ENCODE results near the gene KIR3DL1.

KIR3DL1 gene

GRCh38 chr19:54875506-54875905 lies 59.2 kb downstream of the KIR3DL1 start:
- TF ChIP-seq CTCF (IDR thresholded peaks at IDR 0.05; ENCODE audit: low read length) (no peak), EZH2phosphoT487 (IDR thresholded peaks at IDR 0.05; ENCODE audit: low read length) (no peak), EZH2 (optimal IDR thresholded peaks at IDR 0.05; ENCODE audit: low read depth, low read length) (no peak)
- no peaks in the 10 kb centered on the region for H3K9me3 ChIP-seq (replicated peaks; ENCODE audit: insufficient read depth, low read length)
- DNase-seq = no peak

DNA sequence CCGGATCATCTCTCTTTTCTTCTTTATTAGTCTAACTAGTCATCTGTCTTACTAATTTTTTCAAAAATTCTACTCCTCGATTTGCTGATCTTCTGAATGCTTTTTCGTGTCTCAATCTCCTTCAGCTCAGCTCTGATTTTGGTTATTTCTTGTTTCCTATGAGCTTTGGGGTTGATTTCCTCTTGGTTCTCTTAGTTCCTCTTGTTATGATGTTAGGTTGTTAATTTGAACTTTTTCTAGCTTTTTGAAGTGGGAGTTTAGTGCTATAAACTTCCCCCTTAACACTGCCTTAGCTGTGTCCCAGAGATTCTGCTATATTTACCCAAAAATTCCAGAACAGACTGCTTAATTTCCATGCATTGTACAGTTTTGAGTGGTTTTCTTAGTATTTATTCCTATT lies 61.2 kb downstream of the KIR3DL1 start:
- Histone ChIP-seq H3K4me3 (ENCODE audit: low read length) (no peak overlapping the region), H3K36me3 (replicated peaks; ENCODE audit: insufficient read depth, low read length) (no peaks in the 10 kb centered on the region), H3K4me1 (ENCODE audit: low read length) (no peaks in the 10 kb centered on the region), H2AFZ (ENCODE audit: low read length) (no peak overlapping the region), H3K27me3 (replicated peaks; ENCODE audit: insufficient read depth, low read length) (peaks cover 81% of the 10 kb centered on the region), H3F3A (ENCODE audit: insufficient read depth, low read length) (no peaks in the 10 kb centered on the region), H3K9me3 (replicated peaks; ENCODE audit: insufficient read depth, low read length) (no peaks in the 10 kb centered on the region), H4K20me1 (ENCODE audit: insufficient read depth, low read length) (no peaks in the 10 kb centered on the region), H3K79me2 (ENCODE audit: low read length) (no peaks in the 10 kb centered on the region), H3K9me2 (replicated peaks; ENCODE audit: insufficient read depth, low read length) (no peaks in the 10 kb centered on the region), H3K27ac (ENCODE audit: low read length) (no peak overlapping the region), H3K9ac (ENCODE audit: low read length) (no peak overlapping the region), H3K4me2 (ENCODE audit: low read depth, low read length) (no peak overlapping the region)
- DNase-seq = no peak
- TF ChIP-seq EZH2phosphoT487 (IDR thresholded peaks at IDR 0.05; ENCODE audit: low read length) (no peak), CTCF (IDR thresholded peaks at IDR 0.05; ENCODE audit: low read length) (no peak), EZH2 (optimal IDR thresholded peaks at IDR 0.05; ENCODE audit: low read depth, low read length) (no peak)

More at GRCh38 chr19:54875506-54875905, 59.2 kb downstream of the KIR3DL1 start:
- no peaks in the 10 kb centered on the region for H3F3A ChIP-seq (ENCODE audit: insufficient read depth, low read length)
- H4K20me1 ChIP-seq (ENCODE audit: insufficient read depth, low read length) = no peaks in the 10 kb centered on the region
- H3K4me3 ChIP-seq (ENCODE audit: low read length) = no peak overlapping the region
- H3K9me2 ChIP-seq (replicated peaks; ENCODE audit: insufficient read depth, low read length) = no peaks in the 10 kb centered on the region
- no peak overlapping the region for H3K4me2 ChIP-seq (ENCODE audit: low read depth, low read length)
- no peaks in the 10 kb centered on the region for H3K36me3 ChIP-seq (replicated peaks; ENCODE audit: insufficient read depth, low read length)
- H3K27ac ChIP-seq (ENCODE audit: low read length) = no peak overlapping the region
- no peak overlapping the region for H2AFZ ChIP-seq (ENCODE audit: low read length)
- H3K4me1 ChIP-seq (ENCODE audit: low read length) = no peaks in the 10 kb centered on the region
- H3K27me3 ChIP-seq (replicated peaks; ENCODE audit: insufficient read depth, low read length) = peaks cover 94% of the 10 kb centered on the region
- H3K79me2 ChIP-seq (ENCODE audit: low read length) = no peaks in the 10 kb centered on the region
- no peak overlapping the region for H3K9ac ChIP-seq (ENCODE audit: low read length)
